HG03378 (cell line): Measurements from ENCODE around the gene ABCD1.

ENCODE experiments used
- ATAC-seq: cut with Tn5 transposase; IDR thresholded peaks from one replicate; pipeline ENCODE4 v1.9.1; 2021; ENCODE audit warnings: mild to moderate bottlenecking, moderate library complexity; ENCODE audit not compliant: unreplicated experiment

ABCD1 gene

GRCh38 chrX:153771415-153772315, 47.0 kb downstream of the ABCD1 start:
- ATAC-seq = no peak

GRCh38 chrX:153772316-153773217, 47.9 kb downstream of the ABCD1 start:
- ATAC-seq = no peak

GRCh38 chrX:153773218-153773611, 48.6 kb downstream of the ABCD1 start:
- no peak for ATAC-seq

- ATAC-seq = no peak
Measured at GRCh38 chrX:153773741-153774575, 49.3 kb downstream of the ABCD1 start.

- no peak for ATAC-seq
Measured at GRCh38 chrX:153774576-153775292, 50.1 kb downstream of the ABCD1 start.

- ATAC-seq = no peak
Measured at GRCh38 chrX:153775293-153776119, 50.9 kb downstream of the ABCD1 start.

GRCh38 chrX:153776120-153776599, 51.5 kb downstream of the ABCD1 start:
- ATAC-seq = no peak

GRCh38 chrX:153776611-153777045, 52.0 kb downstream of the ABCD1 start:
- ATAC-seq = no peak

GRCh38 chrX:153777261-153778090, 52.8 kb downstream of the ABCD1 start:
- no peak for ATAC-seq

- ATAC-seq = no peak
Measured at GRCh38 chrX:153778181-153778580, 53.5 kb downstream of the ABCD1 start.

GRCh38 chrX:153778684-153779101, 54.0 kb downstream of the ABCD1 start:
- ATAC-seq = no peak

- no peak for ATAC-seq
Measured at GRCh38 chrX:153779891-153780677, 55.4 kb downstream of the ABCD1 start.

- no peak for ATAC-seq
Measured at GRCh38 chrX:153780678-153781427, 56.2 kb downstream of the ABCD1 start, which contains the start of gene SRPK3. Gene SRPK3, plus strand, starts transcription at chrX:153781041. Its CDS starts 46 bp downstream, at chrX:153781087.

- no peak for ATAC-seq
Measured at GRCh38 chrX:153781428-153782047, 56.9 kb downstream of the ABCD1 start.

- ATAC-seq = no peak
Measured at GRCh38 chrX:153782313-153782712, 57.7 kb downstream of the ABCD1 start.

GRCh38 chrX:153782871-153783270, 58.2 kb downstream of the ABCD1 start:
- ATAC-seq = no peak
